ENCODE data around the gene PUS7.
"Not testable (repeated sequence)": the region's sequence is repeated elsewhere in the genome, so short reads cannot be mapped to it uniquely, and the experiment has no call there.

Gene PUS7, protein sequence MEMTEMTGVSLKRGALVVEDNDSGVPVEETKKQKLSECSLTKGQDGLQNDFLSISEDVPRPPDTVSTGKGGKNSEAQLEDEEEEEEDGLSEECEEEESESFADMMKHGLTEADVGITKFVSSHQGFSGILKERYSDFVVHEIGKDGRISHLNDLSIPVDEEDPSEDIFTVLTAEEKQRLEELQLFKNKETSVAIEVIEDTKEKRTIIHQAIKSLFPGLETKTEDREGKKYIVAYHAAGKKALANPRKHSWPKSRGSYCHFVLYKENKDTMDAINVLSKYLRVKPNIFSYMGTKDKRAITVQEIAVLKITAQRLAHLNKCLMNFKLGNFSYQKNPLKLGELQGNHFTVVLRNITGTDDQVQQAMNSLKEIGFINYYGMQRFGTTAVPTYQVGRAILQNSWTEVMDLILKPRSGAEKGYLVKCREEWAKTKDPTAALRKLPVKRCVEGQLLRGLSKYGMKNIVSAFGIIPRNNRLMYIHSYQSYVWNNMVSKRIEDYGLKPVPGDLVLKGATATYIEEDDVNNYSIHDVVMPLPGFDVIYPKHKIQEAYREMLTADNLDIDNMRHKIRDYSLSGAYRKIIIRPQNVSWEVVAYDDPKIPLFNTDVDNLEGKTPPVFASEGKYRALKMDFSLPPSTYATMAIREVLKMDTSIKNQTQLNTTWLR

DNA sequence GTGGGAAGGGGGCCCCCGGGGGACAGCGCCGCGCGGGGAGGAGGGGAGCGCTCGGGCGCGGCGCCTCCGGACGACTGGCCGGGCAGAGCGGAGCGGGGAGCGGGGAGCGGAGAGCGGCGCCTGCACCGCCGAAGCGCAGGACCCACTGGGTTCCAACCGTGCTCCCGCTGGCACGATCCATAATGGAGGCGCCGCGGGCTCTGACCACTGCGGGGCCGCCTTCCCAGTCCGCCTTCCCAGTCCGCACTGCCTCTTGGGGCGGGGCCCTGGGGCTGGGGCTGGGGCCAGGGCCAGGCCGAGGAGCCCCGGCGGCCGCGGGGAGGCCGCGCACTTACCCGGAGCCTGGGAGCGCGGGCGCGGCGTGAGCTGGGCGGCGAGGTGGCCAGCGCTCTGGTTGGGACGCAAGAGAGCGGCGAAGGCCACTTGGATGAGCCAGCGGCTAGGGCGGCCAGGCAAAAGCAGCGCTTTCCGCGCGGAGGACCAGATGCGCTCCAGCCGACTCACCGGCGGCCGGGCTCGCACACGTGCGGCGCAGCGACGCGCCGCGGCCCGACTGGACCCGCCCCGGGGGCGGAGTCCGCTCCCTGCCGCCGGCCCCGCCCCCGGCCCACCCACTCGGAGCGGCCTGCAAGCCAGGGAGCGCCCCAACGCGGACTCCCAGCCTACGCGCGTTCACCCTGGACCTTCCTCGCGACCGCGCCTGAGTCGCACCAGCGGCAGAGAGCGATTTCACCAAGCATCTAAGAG lies at the start of gene PUS7:
Gene PUS7, minus strand, starts transcription at position 555 of the 747 bp plus-strand sequence. CDS start 13,759 bp downstream, outside the sequence.
- peak; percentile 90 for DNase-seq

DNA sequence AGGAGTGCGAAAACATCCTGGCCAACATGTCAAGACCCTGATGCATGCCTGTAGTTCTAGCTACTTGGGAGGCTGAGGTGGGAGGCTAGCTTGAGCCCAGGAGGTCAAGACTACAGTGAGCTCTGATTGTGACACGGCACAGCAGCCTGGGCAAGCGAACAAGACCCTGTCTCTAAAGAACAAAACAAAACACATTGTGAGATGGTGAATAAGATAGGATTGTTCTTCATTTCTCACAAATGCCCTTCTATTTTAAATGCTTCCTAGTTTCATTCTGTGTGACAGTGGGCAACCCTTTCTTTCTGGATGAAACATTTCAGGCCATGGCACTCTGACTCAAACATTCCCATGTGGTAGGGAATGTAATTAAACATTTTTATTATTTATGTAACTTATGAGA lies 45.8 kb upstream of the PUS7 start:
- DNase-seq = no peak

DNA sequence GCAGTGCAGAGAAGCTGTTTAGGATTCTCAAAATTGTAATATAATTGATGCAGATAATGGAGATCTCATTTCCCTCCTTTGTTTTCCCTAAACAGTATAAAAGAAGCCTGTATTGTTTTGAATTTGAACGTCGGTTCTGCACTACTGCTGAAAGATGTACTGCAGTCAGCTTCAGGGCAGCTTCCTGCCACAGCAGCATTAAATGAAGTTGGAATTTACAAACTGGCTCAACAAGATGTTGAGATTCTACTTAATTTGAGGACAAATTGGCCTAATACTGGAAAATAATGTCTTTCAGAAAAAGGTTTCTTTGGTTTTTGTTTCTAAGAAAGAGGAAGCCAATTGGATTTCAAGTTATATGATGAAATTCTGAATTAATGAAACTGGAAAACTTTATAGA lies 45.0 kb upstream of the PUS7 start:
- no peak for DNase-seq

DNA sequence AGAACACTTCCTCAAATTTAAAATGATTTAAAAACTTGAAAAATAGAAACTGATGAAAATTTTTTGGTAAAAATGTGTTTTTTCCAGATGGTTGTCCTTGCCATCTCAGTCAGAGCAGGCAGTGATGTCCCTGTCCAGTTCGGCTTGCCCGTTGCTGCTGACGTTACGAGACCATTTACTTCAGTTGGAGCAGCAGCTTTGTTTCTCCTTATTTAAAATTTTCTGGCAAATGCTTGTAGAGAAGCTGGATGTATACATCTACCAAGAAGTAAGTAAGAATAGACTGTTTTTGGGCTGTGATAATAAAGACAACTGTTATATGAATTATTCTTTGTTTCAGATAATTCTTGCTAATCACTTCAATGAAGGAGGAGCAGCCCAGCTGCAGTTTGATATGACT lies 43.1 kb upstream of the PUS7 start:
- DNase-seq = no peak

DNA sequence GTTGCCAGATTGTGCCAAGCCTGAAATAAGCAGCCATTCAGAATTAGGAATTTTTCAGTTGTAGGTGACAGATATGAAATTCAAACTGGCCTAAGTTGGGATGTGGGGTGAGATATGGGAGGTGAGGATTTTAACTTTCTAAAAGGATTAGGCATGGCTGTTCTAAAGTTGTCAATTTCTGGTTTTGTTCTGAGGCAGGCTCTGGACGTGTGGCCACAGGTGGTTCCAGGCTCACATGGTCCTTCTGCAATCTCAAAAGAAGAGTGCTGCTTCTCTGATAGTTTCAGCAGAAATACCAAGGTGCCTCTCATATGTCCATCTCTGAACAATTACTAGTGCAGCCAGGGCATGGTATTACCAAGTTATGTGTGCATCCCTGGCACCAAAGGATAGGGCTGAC lies 37.9 kb upstream of the PUS7 start:
- DNase-seq = no peak

DNA sequence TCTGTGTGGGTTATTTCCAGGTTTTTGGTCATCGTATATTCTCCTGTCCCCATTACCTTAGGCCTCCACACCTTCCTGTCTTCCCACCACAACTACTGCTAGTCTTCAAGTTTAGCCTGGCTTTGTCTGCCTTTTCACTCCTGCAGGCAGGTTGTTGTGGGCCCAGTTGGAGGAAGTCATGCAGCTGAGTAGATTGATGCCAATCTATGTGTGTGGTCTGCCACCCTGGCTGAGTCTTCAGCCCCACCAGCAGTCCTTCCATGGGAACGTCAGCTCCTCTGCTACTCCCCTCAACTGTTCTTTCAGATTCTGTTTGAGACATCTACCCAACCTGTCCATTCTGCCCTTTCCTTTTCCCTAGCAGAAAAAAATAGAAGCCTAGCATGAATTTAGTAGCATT lies 16.3 kb upstream of the PUS7 start:
- DNase-seq = no peak

DNA sequence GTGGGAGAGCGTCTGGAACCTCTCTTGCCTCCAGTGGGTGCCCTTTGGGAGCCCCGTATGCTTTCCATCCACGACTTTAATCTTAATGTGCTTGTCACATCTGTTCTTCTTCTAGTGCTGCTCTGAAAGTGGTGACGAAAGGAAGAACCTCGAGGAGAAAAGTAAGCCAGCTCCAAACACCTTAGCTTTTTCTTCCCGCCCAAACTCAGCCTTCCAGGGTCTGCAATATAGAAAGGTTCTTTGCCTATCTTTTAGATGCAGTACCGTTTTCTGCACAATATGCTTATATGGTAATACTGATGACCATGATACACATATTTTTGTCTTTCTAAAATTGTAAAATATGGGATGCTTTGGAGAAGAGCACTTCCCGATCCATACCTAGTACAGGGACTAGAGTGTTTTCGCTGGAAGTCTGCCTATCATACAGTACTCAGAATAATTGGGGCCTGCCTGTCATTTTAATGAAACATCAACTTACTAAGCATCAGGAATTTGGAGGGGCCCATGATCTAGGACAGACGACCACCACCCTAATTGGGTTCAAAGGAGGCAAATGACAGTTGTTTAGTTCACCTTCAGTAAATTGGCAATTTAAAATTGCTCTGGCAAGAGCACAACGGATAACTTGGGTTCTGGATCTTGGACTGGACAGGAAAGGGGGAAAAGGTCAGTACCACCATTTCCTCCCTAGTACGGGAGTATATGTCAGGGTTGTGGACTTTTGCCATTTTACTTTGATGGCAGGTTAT lies 10.8 kb upstream of the PUS7 start:
- no peak for DNase-seq

DNA sequence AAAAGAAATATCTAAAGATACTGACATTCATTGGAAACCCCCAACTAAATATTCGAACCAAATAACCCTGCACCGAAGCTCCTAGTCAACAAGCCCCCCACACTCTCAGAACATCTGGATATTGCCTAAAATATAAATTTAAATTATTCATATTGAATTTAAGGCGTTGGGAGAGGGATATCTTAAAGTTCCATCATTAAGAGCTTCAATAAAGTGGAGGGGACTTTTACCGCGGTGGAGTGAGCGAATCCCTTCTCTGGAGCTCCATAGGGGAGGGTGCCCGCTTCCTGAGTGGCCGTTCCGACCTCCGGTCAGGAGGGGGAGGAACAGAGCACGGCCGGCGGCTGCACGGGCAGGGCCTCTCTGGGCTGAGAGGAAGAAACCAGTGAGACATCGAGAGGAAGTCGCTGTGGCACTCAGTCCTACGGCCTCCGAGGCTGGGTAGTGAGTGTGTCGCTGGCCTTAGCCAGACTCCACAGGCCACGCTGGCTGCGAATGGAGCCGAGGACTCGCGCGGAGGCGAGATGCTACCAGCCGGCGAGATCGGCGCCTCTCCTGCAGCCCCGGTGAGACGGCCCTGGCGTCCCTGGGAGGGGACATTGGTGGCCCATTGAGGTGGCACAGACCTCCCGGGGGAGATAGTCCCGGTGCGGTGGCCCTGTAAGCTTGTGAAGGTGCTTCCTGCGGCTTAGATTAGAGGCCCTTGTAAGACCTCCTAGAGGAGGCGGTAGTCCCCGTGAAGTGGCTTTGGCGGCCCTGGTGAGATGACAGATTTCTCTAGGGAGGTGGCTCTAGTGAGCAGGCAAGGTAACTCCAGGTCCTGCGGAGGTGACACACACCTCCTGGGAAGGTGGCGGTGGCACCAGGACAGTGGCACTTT lies 10.0 kb upstream of the PUS7 start, which contains the start of gene RINT1:
Gene RINT1, plus strand, starts transcription at position 410 of the 880 bp plus-strand sequence. Its CDS starts 115 bp downstream, at position 525.
- DNase-seq = peak; percentile 93

DNA sequence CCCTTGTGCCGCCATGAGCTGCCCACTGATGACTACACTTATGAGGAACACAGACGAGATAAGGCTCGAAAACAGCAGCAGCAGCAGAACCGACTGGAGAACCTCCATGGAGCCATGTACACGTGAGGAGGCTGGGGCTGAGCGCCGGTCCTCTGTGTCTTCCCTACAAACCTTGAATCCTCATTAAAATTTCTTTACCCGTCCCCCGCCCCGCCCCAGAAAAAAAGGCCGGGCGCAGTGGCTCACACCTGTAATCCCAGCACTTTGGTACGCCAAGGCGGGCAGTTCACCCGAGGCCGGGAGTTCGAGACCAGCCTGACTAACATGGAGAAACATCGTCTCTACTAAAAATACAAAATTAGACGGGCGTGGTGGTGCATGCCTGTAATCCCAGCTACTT lies 8.5 kb upstream of the PUS7 start:
- DNase-seq = no peak

DNA sequence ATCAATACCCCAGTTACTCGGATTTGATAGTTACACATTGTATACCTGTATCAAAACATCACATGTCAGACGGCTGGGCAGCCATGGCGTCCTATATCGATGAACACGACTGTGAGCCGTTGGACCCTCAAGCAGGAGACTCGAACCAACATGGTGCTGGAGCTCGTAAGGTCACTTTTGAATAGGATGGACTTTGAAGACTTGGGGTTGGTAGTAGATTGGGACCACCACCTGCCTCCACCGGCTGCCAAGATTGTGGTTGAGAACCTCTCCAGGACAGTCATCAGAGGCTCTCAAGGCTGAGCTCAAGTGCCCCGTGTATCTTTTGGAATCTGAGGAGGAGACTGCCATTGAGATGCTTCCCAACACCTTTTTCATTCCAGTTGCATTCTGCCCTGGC lies 8.1 kb upstream of the PUS7 start:
- no peak for DNase-seq

DNA sequence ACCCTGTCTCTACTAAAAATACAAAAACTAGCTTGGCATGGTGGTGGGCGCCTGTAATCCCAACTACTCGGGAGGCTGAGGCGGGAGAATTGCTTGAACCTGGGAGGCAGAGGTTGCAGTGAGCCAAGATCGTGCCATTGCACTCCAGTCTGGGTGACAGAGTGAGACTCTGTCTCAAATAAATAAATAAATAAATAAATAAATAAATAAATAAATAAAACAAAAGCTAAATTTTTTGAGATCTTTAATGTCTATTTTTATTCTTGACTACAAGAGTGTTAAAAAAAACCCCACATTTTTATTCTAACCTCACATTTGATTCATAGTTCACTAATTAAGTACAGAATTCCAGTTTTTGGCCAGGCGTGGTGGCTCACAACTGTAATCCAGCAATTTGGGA lies 5.7 kb upstream of the PUS7 start:
- not testable (repeated sequence) for DNase-seq

DNA sequence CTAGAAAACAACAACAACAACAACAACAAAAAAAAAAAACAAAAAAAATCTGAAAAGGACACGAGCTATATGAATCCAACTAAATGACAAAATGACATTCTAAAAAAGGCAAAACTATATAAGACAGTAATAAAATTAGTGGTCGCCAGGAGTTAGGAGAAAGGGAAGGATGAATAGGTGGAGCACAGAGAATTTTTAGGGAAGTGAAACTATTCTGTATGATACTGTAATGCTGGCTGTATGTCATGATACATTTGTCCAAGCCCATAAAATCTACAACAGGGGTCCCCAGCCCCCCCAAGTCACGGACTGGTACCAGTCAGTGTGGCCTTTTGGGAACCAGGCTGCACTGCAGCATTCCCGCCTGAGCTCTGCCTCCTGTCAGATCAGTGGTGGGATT lies 2.8 kb upstream of the PUS7 start:
- DNase-seq = no peak

DNA sequence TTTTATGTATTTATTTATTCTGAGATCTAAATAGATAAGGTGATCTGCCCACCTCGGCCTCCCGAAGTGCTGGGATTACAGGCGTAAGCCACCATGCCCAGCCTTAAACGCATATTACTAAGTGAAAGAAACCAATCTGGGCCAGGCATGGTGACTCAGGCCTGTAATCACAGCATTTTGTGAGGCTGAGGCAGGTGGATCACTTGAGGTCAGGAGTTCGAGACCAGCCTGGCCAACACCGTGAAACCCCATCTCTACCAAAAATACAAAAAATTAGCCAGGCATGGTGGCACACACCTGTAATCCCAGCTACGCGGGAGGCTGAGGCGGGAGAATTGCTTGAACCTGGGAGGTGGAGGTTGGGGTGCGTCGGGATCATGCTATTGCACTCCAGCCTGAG lies 2.4 kb upstream of the PUS7 start:
- not testable (repeated sequence) for DNase-seq

DNA sequence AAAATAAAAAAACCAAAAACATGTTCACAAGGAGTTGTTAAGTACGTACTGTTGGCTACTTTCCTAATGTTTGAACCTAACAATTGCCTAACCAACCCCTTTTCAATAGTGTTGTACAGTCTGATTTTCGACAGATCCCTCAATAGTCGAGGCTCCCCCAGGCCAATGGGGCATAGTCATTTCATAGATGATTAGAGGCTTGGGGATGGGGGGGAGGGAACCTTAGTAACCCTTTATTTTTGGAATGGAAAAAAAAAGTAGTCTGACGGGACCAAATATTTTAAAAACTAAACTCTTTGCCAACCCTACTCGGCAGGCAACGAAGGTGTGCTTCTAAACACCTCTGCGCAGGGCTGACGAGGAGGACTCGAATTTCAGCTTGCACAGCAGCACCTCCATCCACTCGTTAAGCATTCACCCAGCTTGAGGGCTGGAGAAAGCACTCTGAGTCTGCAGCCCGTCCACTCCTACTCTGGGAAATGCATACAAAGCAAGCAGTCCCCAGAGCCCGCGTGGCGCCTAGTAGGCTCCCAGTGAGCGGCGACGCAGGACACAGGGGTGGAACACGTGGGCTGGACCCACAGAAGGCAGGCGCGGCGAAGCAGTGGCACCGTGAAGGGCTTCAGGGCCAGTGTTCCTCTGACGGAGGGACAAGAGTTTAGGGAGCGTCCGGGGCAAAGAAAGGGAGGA lies 899 bp downstream of the PUS7 start:
- peak; percentile 75 for DNase-seq

DNA sequence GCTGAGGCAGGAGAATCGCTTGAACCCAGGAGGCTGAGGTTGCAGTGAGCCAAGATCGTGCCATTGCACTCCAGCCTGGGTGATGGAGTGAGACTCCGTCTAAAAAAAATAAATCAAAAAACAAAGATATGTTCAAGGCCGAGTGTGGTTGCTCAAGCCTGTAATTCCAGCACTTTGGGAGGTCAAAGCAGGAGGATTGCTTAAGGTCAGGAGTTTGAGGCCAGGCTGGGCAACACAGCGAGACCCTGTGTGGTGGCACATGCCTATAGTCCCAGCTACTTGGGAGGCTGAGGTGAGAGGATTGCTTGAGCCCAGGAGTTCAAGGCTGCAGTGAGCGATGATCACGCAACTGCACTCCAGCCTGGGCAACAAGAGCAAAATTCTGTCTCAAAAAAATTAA lies 1.5 kb downstream of the PUS7 start:
- not testable (repeated sequence) for DNase-seq

DNA sequence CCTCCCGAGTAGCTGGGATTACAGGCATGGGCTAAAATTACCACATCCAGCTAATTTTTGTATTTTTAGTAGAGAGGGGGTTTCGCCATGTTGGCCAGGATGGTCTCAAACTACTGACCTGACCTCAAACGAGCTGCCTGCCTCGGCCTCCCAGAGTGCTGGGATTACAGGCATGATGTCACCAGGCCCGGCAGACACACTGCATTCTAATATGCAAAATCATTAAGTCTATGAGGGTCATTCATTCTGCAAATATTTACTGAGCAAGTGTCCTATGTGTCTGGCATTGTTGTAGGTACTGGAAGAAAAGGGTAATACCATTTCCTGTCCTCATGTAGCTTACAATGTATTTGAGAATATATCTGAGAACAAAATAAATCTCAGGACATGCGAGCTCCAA lies 2.7 kb downstream of the PUS7 start:
- no peak for DNase-seq

DNA sequence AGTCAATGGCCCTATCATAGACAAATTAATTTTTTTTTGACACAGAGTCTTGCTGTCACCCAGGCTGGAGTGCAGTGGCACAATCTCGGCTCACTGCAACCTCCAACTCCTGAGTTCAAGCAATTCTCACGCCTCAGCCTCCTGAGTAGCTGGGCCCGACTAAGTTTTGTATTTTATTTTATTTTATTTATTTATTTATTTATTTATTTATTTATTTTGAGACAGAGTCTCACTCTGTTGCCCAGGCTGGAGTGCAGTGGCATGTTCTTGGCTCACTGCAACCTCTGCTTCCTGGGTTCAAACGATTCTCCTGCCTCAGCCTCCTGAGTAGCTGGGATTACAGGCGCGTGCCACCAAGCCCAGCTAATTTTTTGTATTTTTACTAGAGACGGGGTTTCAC lies 6.5 kb downstream of the PUS7 start:
- not testable (repeated sequence) for DNase-seq

DNA sequence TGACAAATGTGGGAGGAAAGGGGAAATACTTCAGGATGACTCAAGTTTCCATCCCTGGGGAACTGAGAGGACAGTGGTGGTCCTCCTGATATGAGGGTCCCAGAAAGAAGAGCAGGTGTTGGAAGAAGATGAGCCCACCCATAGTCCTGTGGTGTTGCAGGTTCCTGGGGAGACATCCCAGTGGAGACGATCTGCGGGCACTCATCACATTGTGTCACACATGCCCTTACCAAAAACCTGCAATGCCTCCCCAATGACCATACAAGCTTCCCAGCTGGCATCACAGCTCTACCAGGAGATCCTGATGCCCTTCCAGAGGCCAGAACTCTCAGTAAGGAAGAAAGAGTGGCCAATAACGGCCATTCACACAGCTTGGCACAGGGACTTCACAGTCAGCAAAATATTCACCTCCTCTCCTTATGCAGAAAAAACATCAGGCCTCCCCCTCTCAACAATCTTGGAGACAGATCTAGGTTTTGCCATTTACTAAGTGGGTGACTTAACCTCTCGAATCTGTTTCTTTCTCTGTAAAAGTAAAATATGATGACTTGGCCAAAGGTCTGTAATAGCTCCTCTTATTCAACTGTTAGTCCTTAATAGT lies 9.0 kb downstream of the PUS7 start:
- no peak for DNase-seq

DNA sequence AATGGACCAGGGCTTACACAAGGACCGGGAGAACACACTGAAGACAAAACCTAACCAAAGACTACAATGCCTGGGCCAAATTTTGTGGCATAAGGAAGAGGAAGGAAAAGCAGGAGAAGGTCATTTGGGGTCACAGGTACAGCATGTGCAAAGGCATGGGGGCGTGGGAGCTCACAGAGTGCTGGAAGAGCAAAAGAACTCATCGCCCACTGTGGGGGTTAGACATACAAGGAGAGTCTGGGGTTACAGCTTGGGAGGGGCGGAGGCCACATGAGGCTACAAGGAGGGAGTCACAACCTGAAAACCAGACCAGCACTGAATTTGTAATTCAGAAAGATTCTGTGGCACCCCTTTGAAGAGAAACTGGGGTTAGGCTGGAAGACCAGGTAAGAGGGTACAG lies 9.7 kb downstream of the PUS7 start:
- DNase-seq = no peak

DNA sequence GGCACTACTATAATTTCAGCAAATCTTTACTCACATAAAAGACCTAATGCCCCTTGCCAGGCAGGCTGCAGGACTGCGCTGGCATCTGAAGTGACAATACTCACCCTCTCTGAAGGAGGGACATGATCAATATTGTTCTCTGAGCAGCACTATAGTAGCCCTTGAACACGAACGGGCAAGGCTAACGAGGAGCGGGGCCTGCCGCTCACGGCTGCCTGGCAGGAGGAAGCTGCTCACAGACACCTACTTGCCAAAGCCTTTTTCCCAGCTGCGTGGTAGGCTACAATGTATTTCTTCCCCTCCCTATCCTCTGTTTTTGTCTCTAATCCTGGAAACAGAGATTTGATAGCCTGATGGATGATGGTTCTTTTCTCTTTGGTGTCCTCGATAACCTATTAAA lies 19.9 kb downstream of the PUS7 start:
- DNase-seq = no peak

DNA sequence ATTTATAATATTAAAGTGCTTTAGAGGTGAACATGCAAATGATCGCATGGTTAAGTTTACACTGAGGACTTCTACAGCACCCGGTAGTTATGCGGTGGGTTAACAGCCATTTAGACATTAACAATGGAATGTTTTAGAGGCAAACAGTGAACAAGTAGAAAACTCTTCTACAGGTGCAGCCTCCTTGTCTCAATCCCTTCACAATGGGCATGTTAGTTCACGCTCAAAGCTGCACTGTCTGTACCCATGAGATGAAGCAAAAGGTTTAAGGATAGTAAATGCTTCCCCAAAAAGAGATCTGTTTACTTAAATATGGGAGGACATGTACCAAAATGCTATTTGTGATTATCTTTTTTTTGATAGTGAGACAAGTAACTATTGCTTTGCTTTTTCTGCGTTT lies 25.1 kb downstream of the PUS7 start:
- DNase-seq = no peak

All from stimulated activated CD4-positive, alpha-beta T cell treated with anti-CD3 and anti-CD28 coated beads, Interleukin-15, amount 100 ng/mL, for 24 hours (primary cell).